ENCODE measurements around the gene HOXD13. TPM values are rescaled to one million over a fixed set of nuclear protein-coding genes. Genes with fewer than 3 reads are reported as not detected.
A peak's percentile ranks its signal among the peaks of the same experiment; 100 is the strongest.

The HOXD13 gene
- total and polyA plus RNA-seq, 2 of the 13 experiments (the other 11 are each of a cell fraction or from before 2014, with no cell fraction given) = not detected

DNA sequence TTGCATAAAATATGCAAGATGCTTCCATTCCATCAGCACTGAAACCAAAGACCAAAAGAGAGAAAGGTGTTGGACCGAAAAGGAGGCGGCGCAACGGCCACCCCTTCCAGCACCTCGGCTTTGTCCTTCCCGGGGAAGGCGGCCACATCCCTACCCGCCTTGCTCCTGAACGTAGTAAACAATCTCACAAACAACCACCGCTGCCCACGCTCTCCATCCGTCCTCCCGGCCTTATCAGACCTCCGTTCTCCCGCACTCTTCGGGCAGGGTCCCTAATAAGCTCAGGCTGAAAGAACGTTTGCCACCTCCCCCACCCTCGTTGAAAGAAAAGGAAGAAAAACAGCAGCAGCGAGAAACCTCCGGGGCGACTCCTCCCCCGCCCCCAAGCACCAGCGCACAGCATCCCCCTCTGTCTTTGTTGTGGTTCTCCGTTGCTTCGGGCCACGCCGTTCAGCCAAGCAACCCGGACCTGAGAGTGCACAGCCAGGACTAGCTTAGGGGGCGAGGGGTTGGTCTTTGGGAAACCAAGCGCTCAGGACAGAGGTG is 13.2 kb upstream of the HOXD13 start:
- 59% methylated on average over 30 of the region's 30 CpGs for WGBS (ENCODE audit: low lambda C conversion rate)
- Histone ChIP-seq H3K4me3 (replicated peaks in 1 of 3; ENCODE audit: insufficient read depth in 1 of 3, low read depth in 2 of 3, low read length in 3 of 3) (no peak overlapping the region), H4K20me1 (ENCODE audit: insufficient read depth, low read length) (no peaks in the 10 kb centered on the region), H3K9ac (ENCODE audit: insufficient read depth, low read depth, low read length) (no peak overlapping the region), H3K27ac (ENCODE audit: extremely low read length, insufficient read depth, low read length) (no peak overlapping the region), H3K36me3 (replicated peaks in 1 of 2; ENCODE audit: control insufficient read depth in 1 of 2, insufficient read depth in 2 of 2, low read length in 2 of 2) (no peaks in the 10 kb centered on the region), H3K79me2 (ENCODE audit: insufficient read depth, low read length) (no peaks in the 10 kb centered on the region), H2AFZ (ENCODE audit: low read length) (no peak overlapping the region), H3K27me3 (ENCODE audit: control insufficient read depth in 1 of 2, insufficient read depth in 2 of 2, low read length in 2 of 2) (peaks cover 0 to 74% of the 10 kb centered on the region in 2 experiments; a peak in 4 of 5 replicates), H3K9me3 (ENCODE audit: low read length) (no peaks in the 10 kb centered on the region), H3K4me2 (ENCODE audit: low read depth, low read length) (no peak overlapping the region), H3K4me1 (ENCODE audit: insufficient read depth, low read length) (no peaks in the 10 kb centered on the region)
- intact Hi-C loops (cut with micrococcal nuclease; ENCODE audit: unreplicated experiment) (no loop called here), in situ Hi-C loops (cut with HindIII; ENCODE audit: extremely low pct_ligation_motif_present, low pct_unique_long_range_greater_than_20kb) (no loop called here)
- TF ChIP-seq, protein P1, sequence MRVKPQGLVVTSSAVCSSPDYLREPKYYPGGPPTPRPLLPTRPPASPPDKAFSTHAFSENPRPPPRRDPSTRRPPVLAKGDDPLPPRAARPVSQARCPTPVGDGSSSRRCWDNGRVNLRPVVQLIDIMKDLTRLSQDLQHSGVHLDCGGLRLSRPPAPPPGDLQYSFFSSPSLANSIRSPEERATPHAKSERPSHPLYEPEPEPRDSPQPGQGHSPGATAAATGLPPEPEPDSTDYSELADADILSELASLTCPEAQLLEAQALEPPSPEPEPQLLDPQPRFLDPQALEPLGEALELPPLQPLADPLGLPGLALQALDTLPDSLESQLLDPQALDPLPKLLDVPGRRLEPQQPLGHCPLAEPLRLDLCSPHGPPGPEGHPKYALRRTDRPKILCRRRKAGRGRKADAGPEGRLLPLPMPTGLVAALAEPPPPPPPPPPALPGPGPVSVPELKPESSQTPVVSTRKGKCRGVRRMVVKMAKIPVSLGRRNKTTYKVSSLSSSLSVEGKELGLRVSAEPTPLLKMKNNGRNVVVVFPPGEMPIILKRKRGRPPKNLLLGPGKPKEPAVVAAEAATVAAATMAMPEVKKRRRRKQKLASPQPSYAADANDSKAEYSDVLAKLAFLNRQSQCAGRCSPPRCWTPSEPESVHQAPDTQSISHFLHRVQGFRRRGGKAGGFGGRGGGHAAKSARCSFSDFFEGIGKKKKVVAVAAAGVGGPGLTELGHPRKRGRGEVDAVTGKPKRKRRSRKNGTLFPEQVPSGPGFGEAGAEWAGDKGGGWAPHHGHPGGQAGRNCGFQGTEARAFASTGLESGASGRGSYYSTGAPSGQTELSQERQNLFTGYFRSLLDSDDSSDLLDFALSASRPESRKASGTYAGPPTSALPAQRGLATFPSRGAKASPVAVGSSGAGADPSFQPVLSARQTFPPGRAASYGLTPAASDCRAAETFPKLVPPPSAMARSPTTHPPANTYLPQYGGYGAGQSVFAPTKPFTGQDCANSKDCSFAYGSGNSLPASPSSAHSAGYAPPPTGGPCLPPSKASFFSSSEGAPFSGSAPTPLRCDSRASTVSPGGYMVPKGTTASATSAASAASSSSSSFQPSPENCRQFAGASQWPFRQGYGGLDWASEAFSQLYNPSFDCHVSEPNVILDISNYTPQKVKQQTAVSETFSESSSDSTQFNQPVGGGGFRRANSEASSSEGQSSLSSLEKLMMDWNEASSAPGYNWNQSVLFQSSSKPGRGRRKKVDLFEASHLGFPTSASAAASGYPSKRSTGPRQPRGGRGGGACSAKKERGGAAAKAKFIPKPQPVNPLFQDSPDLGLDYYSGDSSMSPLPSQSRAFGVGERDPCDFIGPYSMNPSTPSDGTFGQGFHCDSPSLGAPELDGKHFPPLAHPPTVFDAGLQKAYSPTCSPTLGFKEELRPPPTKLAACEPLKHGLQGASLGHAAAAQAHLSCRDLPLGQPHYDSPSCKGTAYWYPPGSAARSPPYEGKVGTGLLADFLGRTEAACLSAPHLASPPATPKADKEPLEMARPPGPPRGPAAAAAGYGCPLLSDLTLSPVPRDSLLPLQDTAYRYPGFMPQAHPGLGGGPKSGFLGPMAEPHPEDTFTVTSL (CRISPR knock-in tag; IDR thresholded peaks at IDR 0.05; ENCODE audit: borderline replicate concordance) = no peak
- no peak for TF ChIP-seq RBM39 (IDR thresholded peaks at IDR 0.05; ENCODE audit: low read depth, low read length, poor library complexity, severe bottlenecking)
- no peak for TF ChIP-seq HIVEP1 (CRISPR knock-in tag; IDR thresholded peaks at IDR 0.05)
- no peak for TF ChIP-seq FOXC1 (CRISPR knock-in tag; IDR thresholded peaks at IDR 0.05; ENCODE audit: borderline replicate concordance)
- TF ChIP-seq GPN1 (CRISPR knock-in tag; IDR thresholded peaks at IDR 0.05; ENCODE audit: borderline replicate concordance) = no peak
- no peak for TF ChIP-seq NAIF1 (CRISPR knock-in tag; IDR thresholded peaks at IDR 0.05; ENCODE audit: borderline replicate concordance)
- no peak for TF ChIP-seq SRY (CRISPR knock-in tag; IDR thresholded peaks at IDR 0.05)
- no peak for TF ChIP-seq ZNF33B (CRISPR knock-in tag; IDR thresholded peaks at IDR 0.05)
- TF ChIP-seq ZNF451 (CRISPR knock-in tag; IDR thresholded peaks at IDR 0.05) = no peak
- TF ChIP-seq GABPB1 (CRISPR knock-in tag; IDR thresholded peaks at IDR 0.05) = no peak
- TF ChIP-seq, protein P2, sequence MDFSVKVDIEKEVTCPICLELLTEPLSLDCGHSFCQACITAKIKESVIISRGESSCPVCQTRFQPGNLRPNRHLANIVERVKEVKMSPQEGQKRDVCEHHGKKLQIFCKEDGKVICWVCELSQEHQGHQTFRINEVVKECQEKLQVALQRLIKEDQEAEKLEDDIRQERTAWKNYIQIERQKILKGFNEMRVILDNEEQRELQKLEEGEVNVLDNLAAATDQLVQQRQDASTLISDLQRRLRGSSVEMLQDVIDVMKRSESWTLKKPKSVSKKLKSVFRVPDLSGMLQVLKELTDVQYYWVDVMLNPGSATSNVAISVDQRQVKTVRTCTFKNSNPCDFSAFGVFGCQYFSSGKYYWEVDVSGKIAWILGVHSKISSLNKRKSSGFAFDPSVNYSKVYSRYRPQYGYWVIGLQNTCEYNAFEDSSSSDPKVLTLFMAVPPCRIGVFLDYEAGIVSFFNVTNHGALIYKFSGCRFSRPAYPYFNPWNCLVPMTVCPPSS (IDR thresholded peaks at IDR 0.05) = no peak
- CTCF ChIA-PET (ENCODE audit: low intra/inter-chr PET ratio, low total read pairs) = no interaction called here
- ATAC-seq = peak; percentile 18; the same call in 2 of the 3 replicates
- BruUV-seq (replicated peaks) = no TSS peak
- DNase-seq (ENCODE audit: low spot score) = no peak
- POLR2A ChIA-PET = no interaction called here
- no peak for FAIRE-seq

Measured in HepG2 (cell line).